PC-9 (cell line): Measurements from ENCODE around the gene ALKBH5. TPM values are rescaled to one million over a fixed set of nuclear protein-coding genes. Genes with fewer than 3 reads are reported as not detected.
A peak's percentile ranks its signal among the peaks of the same experiment; 100 is the strongest.

Experiments
- BruUV-seq: library from RNA; stranded (reverse); fragments of 400-500 nt; replicated peaks from 2 replicates; lab custom pipeline; 2021; lab: Mats Ljungman, UMichigan
- CTCF ChIA-PET: fragments of 300-600 bp; sonication (Branson Sonifier 250); formaldehyde crosslinking; loops from one replicate; lab custom pipeline; 2022; ENCODE audit warnings: antibody characterized with exemption; lab: Charles Lee
- POLR2A ChIA-PET: fragments of 300-600 bp; sonication (Branson Sonifier 250); formaldehyde crosslinking; loops from one replicate; lab custom pipeline; 2022; ENCODE audit warnings: antibody characterized with exemption; ENCODE audit not compliant: unreplicated experiment; lab: Charles Lee
- DNase-seq, 2 experiments: peaks; one replicate each; pipeline versions ENCODE4 v3.0.0 to v3.0.0-alpha.2; 2015 to 2022; ENCODE audit warnings: mixed read lengths in 1 of 2
- H2AFZ ChIP-seq: fragments of 200-600 bp; sonication (generic); 2 replicates; pipeline ENCODE4 v1.8.1; 2017; ENCODE audit warnings: antibody characterized with exemption
- H3F3A ChIP-seq: fragments of 200-600 bp; sonication (generic); 2 replicates; pipeline ENCODE4 v1.8.1; 2017; ENCODE audit warnings: antibody characterized with exemption, mild to moderate bottlenecking, low read depth; ENCODE audit not compliant: insufficient read depth
- H3K27ac ChIP-seq: fragments of 200-600 bp; sonication (generic); 2 replicates; pipeline ENCODE4 v1.6.1; 2016; ENCODE audit warnings: mixed run types
- H3K27me3 ChIP-seq: fragments of 200-600 bp; sonication (generic); 2 replicates; pipeline ENCODE4 v1.6.1; 2016; ENCODE audit warnings: low read depth, mixed run types; ENCODE audit not compliant: insufficient read depth
- H3K36me3 ChIP-seq: fragments of 200-600 bp; sonication (generic); 2 replicates; pipeline ENCODE4 v1.6.1; 2016; ENCODE audit warnings: low read depth, mixed run types
- H3K4me1 ChIP-seq: fragments of 200-600 bp; sonication (generic); replicated peaks from 2 replicates; pipeline ENCODE4 v1.6.1; 2016; ENCODE audit warnings: mixed run types; ENCODE audit not compliant: insufficient read depth
- H3K4me2 ChIP-seq: fragments of 200-600 bp; sonication (generic); 2 replicates; pipeline ENCODE4 v1.6.1; 2017; ENCODE audit warnings: mixed run types
- H3K4me3 ChIP-seq: fragments of 200-600 bp; sonication (generic); 2 replicates; pipeline ENCODE4 v1.6.1; 2016; ENCODE audit warnings: mixed run types
- H3K79me2 ChIP-seq: fragments of 200-600 bp; sonication (generic); 2 replicates; pipeline ENCODE4 v1.6.1; 2017; ENCODE audit warnings: low read depth, mixed run types
- H3K9me2 ChIP-seq: fragments of 200-600 bp; sonication (generic); 2 replicates; pipeline ENCODE4 v1.8.1; 2017; ENCODE audit warnings: mild to moderate bottlenecking; ENCODE audit not compliant: insufficient read depth
- H3K9me3 ChIP-seq: fragments of 200-600 bp; sonication (generic); 2 replicates; pipeline ENCODE4 v1.8.1; 2016; ENCODE audit warnings: low read depth; ENCODE audit not compliant: insufficient read depth
- H4K20me1 ChIP-seq: fragments of 200-600 bp; sonication (generic); 2 replicates; pipeline ENCODE4 v1.8.1; 2017; ENCODE audit not compliant: insufficient read depth
- CTCF ChIP-seq: fragments of 200-600 bp; sonication (generic); conservative IDR thresholded peaks from 2 replicates; pipeline ENCODE4 v1.6.1; 2017; ENCODE audit warnings: mixed run types, antibody characterized with exemption, mild to moderate bottlenecking, moderate library complexity
- EZH2 ChIP-seq: fragments of 200-600 bp; sonication (generic); IDR thresholded peaks from 2 replicates; pipeline ENCODE4 v1.8.0; 2017; ENCODE audit warnings: antibody characterized with exemption, low read depth
- intact Hi-C: fragments of 100-400 bp; cut with micrococcal nuclease; formaldehyde crosslinking; loops from one replicate; pipeline ENCODE4 v1.10.0; 2022; ENCODE audit not compliant: unreplicated experiment
- total RNA-seq: library from RNA; stranded (reverse); gene quantifications from 2 replicates; pipeline ENCODE4 v1.2.3, GENCODE V29; 2021

Gene ALKBH5
- total RNA-seq, 1 experiment from 2014 or later, result 117 TPM

GRCh38 chr17:18155179-18155578 lies 28.4 kb upstream of the ALKBH5 start:
- H3F3A ChIP-seq, result peaks cover 31% of the 10 kb centered on the region; the same call in 1 of the 2 replicates
- no peaks in the 10 kb centered on the region for H4K20me1 ChIP-seq
- BruUV-seq, result no TSS peak
- no peaks in the 10 kb centered on the region for H3K36me3 ChIP-seq
- no peak overlapping the region for H3K27ac ChIP-seq
- H2AFZ ChIP-seq, result no peak overlapping the region
- intact Hi-C loops, result no loop called here
- H3K4me3 ChIP-seq, result no peak overlapping the region
- no peaks in the 10 kb centered on the region for H3K79me2 ChIP-seq
- no peaks in the 10 kb centered on the region for H3K27me3 ChIP-seq
- ChIA-PET CTCF (no interaction called here), POLR2A (interaction anchor here (0.6 kb wide), 2 partner anchors 15 to 19 kb away, joined by 4 to 7 read pairs; no protein-coding TSS in a partner anchor)
- no peak for TF ChIP-seq CTCF
- TF ChIP-seq EZH2, result no peak
- H3K9me3 ChIP-seq, result no peaks in the 10 kb centered on the region
- no peaks in the 10 kb centered on the region for H3K9me2 ChIP-seq
- H3K4me1 ChIP-seq, result 0 out of 2 replicates have a peak, but pooled peaks cover 5% of the 10 kb centered on the region
- no peak for DNase-seq
- H3K4me2 ChIP-seq, result no peak overlapping the region

GRCh38 chr17:18156171-18156975 lies 27.3 kb upstream of the ALKBH5 start:
- CTCF ChIA-PET, result interaction anchor here (0.6 to 0.8 kb wide), 2 partner anchors 23 to 27 kb away, joined by 3 to 5 read pairs; partner anchors contain the start of gene ALKBH5
- H3F3A ChIP-seq, result peaks cover 34% of the 10 kb centered on the region; the same call in 1 of the 2 replicates
- H3K27me3 ChIP-seq, result no peaks in the 10 kb centered on the region
- H4K20me1 ChIP-seq, result no peaks in the 10 kb centered on the region
- no peak overlapping the region; the same call in 1 of the 2 replicates for H3K4me2 ChIP-seq
- intact Hi-C loops, result no loop called here
- H3K79me2 ChIP-seq, result no peaks in the 10 kb centered on the region
- no TSS peak for BruUV-seq
- H3K9me3 ChIP-seq, result no peaks in the 10 kb centered on the region
- no peaks in the 10 kb centered on the region for H3K36me3 ChIP-seq
- H3K4me1 ChIP-seq, result 0 out of 2 replicates have a peak, but pooled peaks cover 5% of the 10 kb centered on the region
- no peak overlapping the region for H3K4me3 ChIP-seq
- no peaks in the 10 kb centered on the region for H3K9me2 ChIP-seq
- DNase-seq, result peak in 1 of 2 experiments; percentile 19
- POLR2A ChIA-PET, result no interaction called here
- no peak overlapping the region for H2AFZ ChIP-seq
- H3K27ac ChIP-seq, result no peak overlapping the region
- TF ChIP-seq CTCF, result no peak; the same call in 1 of the 2 replicates
- no peak for TF ChIP-seq EZH2

- Histone ChIP-seq H3K4me3 (no peak overlapping the region), H3K36me3 (no peaks in the 10 kb centered on the region), H3K79me2 (no peaks in the 10 kb centered on the region), H3K9me3 (no peaks in the 10 kb centered on the region), H3K9me2 (no peaks in the 10 kb centered on the region), H3K27ac (no peak overlapping the region), H2AFZ (no peak overlapping the region), H3K4me2 (no peak overlapping the region; the same call in 1 of the 2 replicates), H3K4me1 (0 out of 2 replicates have a peak, but pooled peaks cover 5% of the 10 kb centered on the region), H4K20me1 (no peaks in the 10 kb centered on the region), H3K27me3 (no peaks in the 10 kb centered on the region), H3F3A (peaks cover 34% of the 10 kb centered on the region; the same call in 1 of the 2 replicates)
- no TSS peak for BruUV-seq
- CTCF ChIA-PET, result no interaction called here
- no peak for DNase-seq
- intact Hi-C loops, result no loop called here
- POLR2A ChIA-PET, result no interaction called here
- no peak for TF ChIP-seq CTCF
- TF ChIP-seq EZH2, result no peak
Measured at GRCh38 chr17:18156976-18157280, 26.7 kb upstream of the ALKBH5 start.
